ENCODE results near the gene PLK5.

GRCh38 chr19:1507763-1508506 lies 15.9 kb upstream of the PLK5 start:
- TF ChIP-seq, protein P1, sequence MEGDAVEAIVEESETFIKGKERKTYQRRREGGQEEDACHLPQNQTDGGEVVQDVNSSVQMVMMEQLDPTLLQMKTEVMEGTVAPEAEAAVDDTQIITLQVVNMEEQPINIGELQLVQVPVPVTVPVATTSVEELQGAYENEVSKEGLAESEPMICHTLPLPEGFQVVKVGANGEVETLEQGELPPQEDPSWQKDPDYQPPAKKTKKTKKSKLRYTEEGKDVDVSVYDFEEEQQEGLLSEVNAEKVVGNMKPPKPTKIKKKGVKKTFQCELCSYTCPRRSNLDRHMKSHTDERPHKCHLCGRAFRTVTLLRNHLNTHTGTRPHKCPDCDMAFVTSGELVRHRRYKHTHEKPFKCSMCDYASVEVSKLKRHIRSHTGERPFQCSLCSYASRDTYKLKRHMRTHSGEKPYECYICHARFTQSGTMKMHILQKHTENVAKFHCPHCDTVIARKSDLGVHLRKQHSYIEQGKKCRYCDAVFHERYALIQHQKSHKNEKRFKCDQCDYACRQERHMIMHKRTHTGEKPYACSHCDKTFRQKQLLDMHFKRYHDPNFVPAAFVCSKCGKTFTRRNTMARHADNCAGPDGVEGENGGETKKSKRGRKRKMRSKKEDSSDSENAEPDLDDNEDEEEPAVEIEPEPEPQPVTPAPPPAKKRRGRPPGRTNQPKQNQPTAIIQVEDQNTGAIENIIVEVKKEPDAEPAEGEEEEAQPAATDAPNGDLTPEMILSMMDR (IDR thresholded peaks at IDR 0.05), result no peak
- TF ChIP-seq POLR2A (IDR thresholded peaks at IDR 0.05), result no peak
